ENCODE measurements around the gene CSGALNACT2. TPM values are rescaled to one million over a fixed set of nuclear protein-coding genes. Genes with fewer than 3 reads are reported as not detected.

Gene CSGALNACT2
- total and polyA plus RNA-seq, 7 donors: 10.2 to 33.1 (median 18.9) TPM

- no peaks in the 10 kb centered on the region for H3K4me1 ChIP-seq
- DNase-seq: peak in 1 of 2 donors; percentile 36
- 72 to 78% (median 72%) methylated on average over 9 of the region's 9 CpGs for WGBS, 3 donors
Measured at GRCh38 chr10:43117031-43117776, 21.0 kb upstream of the CSGALNACT2 start.

GRCh38 chr10:43117777-43118583, 20.3 kb upstream of the CSGALNACT2 start:
- 88 to 92% (median 89%) methylated on average over 18 of the region's 18 CpGs for WGBS, 3 donors
- DNase-seq: no peak
- no peaks in the 10 kb centered on the region for H3K27me3 ChIP-seq (ENCODE audit: insufficient read depth in 3 of 3, low read length in 2 of 3)
- no peaks in the 10 kb centered on the region for H3K36me3 ChIP-seq (ENCODE audit: insufficient read depth in 1 of 2, low read depth in 1 of 2)
- intact Hi-C loops (cut with DNase I): no loop called here
- H3K27ac ChIP-seq: no peak overlapping the region
- no peak overlapping the region for H3K4me3 ChIP-seq
- H3K4me1 ChIP-seq: no peaks in the 10 kb centered on the region
- ATAC-seq: no peak
- no peaks in the 10 kb centered on the region for H3K9me3 ChIP-seq
- no peak for TF ChIP-seq CTCF (IDR thresholded peaks at IDR 0.05)

More at GRCh38 chr10:43117031-43117776, 21.0 kb upstream of the CSGALNACT2 start:
- no peaks in the 10 kb centered on the region for H3K9me3 ChIP-seq
- H3K27me3 ChIP-seq (ENCODE audit: insufficient read depth in 3 of 3, low read length in 2 of 3): no peaks in the 10 kb centered on the region
- H3K36me3 ChIP-seq (ENCODE audit: insufficient read depth in 1 of 2, low read depth in 1 of 2): no peaks in the 10 kb centered on the region
- TF ChIP-seq CTCF (IDR thresholded peaks at IDR 0.05): no peak
- H3K4me3 ChIP-seq: no peak overlapping the region
- ATAC-seq: no peak
- intact Hi-C loops (cut with DNase I): no loop called here
- no peak overlapping the region for H3K27ac ChIP-seq

- DNase-seq (peak in 1 of 2 donors; percentile 42), ATAC-seq (no peak)
- Histone ChIP-seq H3K9me3 (no peaks in the 10 kb centered on the region), H3K27ac (no peak overlapping the region), H3K27me3 (ENCODE audit: insufficient read depth in 3 of 3, low read length in 2 of 3) (no peaks in the 10 kb centered on the region), H3K4me1 (no peaks in the 10 kb centered on the region), H3K36me3 (ENCODE audit: insufficient read depth in 1 of 2, low read depth in 1 of 2) (no peaks in the 10 kb centered on the region), H3K4me3 (no peak overlapping the region)
- intact Hi-C loops (cut with DNase I): no loop called here
- WGBS, 3 donors: 85 to 87% (median 86%) methylated on average over 18 to 19 of the region's 19 CpGs
- TF ChIP-seq CTCF (IDR thresholded peaks at IDR 0.05): no peak
Measured at GRCh38 chr10:43118631-43119415, 19.4 kb upstream of the CSGALNACT2 start.

GRCh38 chr10:43119416-43120115, 18.7 kb upstream of the CSGALNACT2 start:
- ATAC-seq: no peak

More at GRCh38 chr10:43119416-43120115, 18.7 kb upstream of the CSGALNACT2 start:
- DNase-seq: peak in 1 of 2 donors; percentile 51
- Histone ChIP-seq H3K4me3 (no peak overlapping the region), H3K9me3 (no peaks in the 10 kb centered on the region), H3K27me3 (ENCODE audit: insufficient read depth in 3 of 3, low read length in 2 of 3) (no peaks in the 10 kb centered on the region), H3K27ac (no peak overlapping the region), H3K36me3 (ENCODE audit: insufficient read depth in 1 of 2, low read depth in 1 of 2) (no peaks in the 10 kb centered on the region), H3K4me1 (no peaks in the 10 kb centered on the region)
- no peak for TF ChIP-seq CTCF (IDR thresholded peaks at IDR 0.05)
- intact Hi-C loops (cut with DNase I): no loop called here
- 90 to 92% (median 91%) methylated on average over 29 to 31 of the region's 31 CpGs for WGBS, 3 donors

All from psoas muscle (tissue), 8 donors.